ENCODE results near the gene LRRC4. TPM values are rescaled to one million over a fixed set of nuclear protein-coding genes. Genes with fewer than 3 reads are reported as not detected.
A peak's percentile ranks its signal among the peaks of the same experiment; 100 is the strongest.

Gene LRRC4
- total RNA-seq, 1 donor from 2014 or later = 67.5 TPM

- no peak for DNase-seq (ENCODE audit: low read depth, low spot score)
- no peak overlapping the region for H3K4me3 Mint-ChIP-seq
- peak overlapping the region; percentile 16 for H3K27ac Mint-ChIP-seq (ENCODE audit: unreplicated experiment)
- H3K9me3 Mint-ChIP-seq = no peaks in the 10 kb centered on the region
- H3K4me1 Mint-ChIP-seq = peaks cover 45% of the 10 kb centered on the region
- H3K36me3 Mint-ChIP-seq (ENCODE audit: low read depth) = peaks cover 13% of the 10 kb centered on the region
- no peak for TF ChIP-seq CTCF (conservative IDR thresholded peaks at IDR 0.05)
- H3K27me3 Mint-ChIP-seq (ENCODE audit: low read depth) = no peaks in the 10 kb centered on the region
Observed at GRCh38 chr7:128019288-128019687, 11.9 kb downstream of the LRRC4 start.

GRCh38 chr7:128017862-128018845, 13.1 kb downstream of the LRRC4 start:
- Mint-ChIP-seq H3K4me3 (no peak overlapping the region), H3K27ac (ENCODE audit: unreplicated experiment) (peak overlapping the region; percentile 72), H3K36me3 (ENCODE audit: low read depth) (peaks cover 15% of the 10 kb centered on the region), H3K9me3 (no peaks in the 10 kb centered on the region), H3K4me1 (peaks cover 41% of the 10 kb centered on the region), H3K27me3 (ENCODE audit: low read depth) (no peaks in the 10 kb centered on the region)
- no peak for TF ChIP-seq CTCF (conservative IDR thresholded peaks at IDR 0.05)
- no peak for DNase-seq (ENCODE audit: low read depth, low spot score)

- Mint-ChIP-seq H3K27me3 (ENCODE audit: low read depth) (no peaks in the 10 kb centered on the region), H3K4me1 (peaks cover 37% of the 10 kb centered on the region), H3K36me3 (ENCODE audit: low read depth) (peaks cover 17% of the 10 kb centered on the region), H3K27ac (ENCODE audit: unreplicated experiment) (no peak overlapping the region), H3K4me3 (no peak overlapping the region), H3K9me3 (no peaks in the 10 kb centered on the region)
- no peak for TF ChIP-seq CTCF (conservative IDR thresholded peaks at IDR 0.05)
- no peak for DNase-seq (ENCODE audit: low read depth, low spot score)
Observed at GRCh38 chr7:128017460-128017859, 13.8 kb downstream of the LRRC4 start.

GRCh38 chr7:128014811-128015210, 16.4 kb downstream of the LRRC4 start:
- H3K4me1 Mint-ChIP-seq = peaks cover 42% of the 10 kb centered on the region
- H3K27ac Mint-ChIP-seq (ENCODE audit: unreplicated experiment) = peak overlapping the region; percentile 44
- no peaks in the 10 kb centered on the region for H3K27me3 Mint-ChIP-seq (ENCODE audit: low read depth)
- H3K4me3 Mint-ChIP-seq = no peak overlapping the region
- no peaks in the 10 kb centered on the region for H3K9me3 Mint-ChIP-seq
- no peak for DNase-seq (ENCODE audit: low read depth, low spot score)
- peaks cover 7% of the 10 kb centered on the region for H3K36me3 Mint-ChIP-seq (ENCODE audit: low read depth)
- TF ChIP-seq CTCF (conservative IDR thresholded peaks at IDR 0.05) = no peak

GRCh38 chr7:128011131-128011661, 20.0 kb downstream of the LRRC4 start:
- Mint-ChIP-seq H3K4me1 (peaks cover 30% of the 10 kb centered on the region), H3K36me3 (ENCODE audit: low read depth) (peaks cover 12% of the 10 kb centered on the region), H3K27ac (ENCODE audit: unreplicated experiment) (peak overlapping the region; percentile 91), H3K4me3 (peak overlapping the region; percentile 20), H3K9me3 (no peaks in the 10 kb centered on the region), H3K27me3 (ENCODE audit: low read depth) (no peaks in the 10 kb centered on the region)
- DNase-seq (ENCODE audit: low read depth, low spot score) = no peak
- no peak for TF ChIP-seq CTCF (conservative IDR thresholded peaks at IDR 0.05)
